Measurements from ENCODE around the gene PLAAT1. TPM values are rescaled to one million over a fixed set of nuclear protein-coding genes. Genes with fewer than 3 reads are reported as not detected.

Gene PLAAT1
- total RNA-seq, 1 experiment from 2014 or later: 8.1 TPM

- no peak for DNase-seq (ENCODE audit: low read depth)
Observed at GRCh38 chr3:193250492-193250891, 9.5 kb downstream of the PLAAT1 start.

GRCh38 chr3:193253986-193254660 is 13.1 kb downstream of the PLAAT1 start:
- no peak for DNase-seq (ENCODE audit: low read depth)

- DNase-seq (ENCODE audit: low read depth): no peak
Observed at GRCh38 chr3:193261970-193262369, 20.9 kb downstream of the PLAAT1 start.

DNA sequence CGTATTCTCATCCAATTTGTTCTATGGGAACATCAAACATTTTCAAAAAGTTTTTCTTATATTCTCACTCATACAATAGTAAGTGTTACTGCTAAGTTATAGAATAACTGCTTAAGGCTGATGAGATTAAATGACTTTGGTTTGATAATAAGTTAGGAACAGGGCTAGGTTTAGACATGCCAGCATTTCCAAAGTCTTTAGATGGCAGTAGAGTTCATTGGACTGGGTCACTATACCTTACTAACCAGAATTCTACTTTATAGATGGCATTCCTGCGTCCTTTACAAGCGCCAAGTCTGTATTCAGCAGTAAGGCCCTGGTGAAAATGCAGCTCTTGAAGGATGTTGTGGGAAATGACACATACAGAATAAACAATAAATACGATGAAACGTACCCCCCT is 21.7 kb downstream of the PLAAT1 start:
- peak; percentile 18 for DNase-seq (ENCODE audit: low read depth)

- no peak for DNase-seq (ENCODE audit: low read depth)
Observed at GRCh38 chr3:193269343-193270028, 28.5 kb downstream of the PLAAT1 start.

DNA sequence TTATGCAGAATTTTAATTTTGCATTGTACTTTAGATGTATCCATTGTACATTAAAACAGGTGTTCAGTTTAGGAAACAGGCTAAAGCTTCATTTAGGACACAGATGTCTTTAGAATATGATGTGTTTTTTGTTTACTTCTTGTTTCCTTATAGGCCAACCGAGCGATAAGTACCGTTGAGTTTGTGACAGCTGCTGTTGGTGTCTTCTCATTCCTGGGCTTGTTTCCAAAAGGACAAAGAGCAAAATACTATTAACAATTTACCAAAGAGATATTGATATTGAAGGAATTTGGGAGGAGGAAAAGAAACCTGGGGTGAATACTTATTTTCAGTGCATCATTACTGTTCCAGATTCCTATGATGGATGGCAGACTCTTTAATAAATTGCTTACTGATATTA is 29.4 kb downstream of the PLAAT1 start:
- no peak for DNase-seq (ENCODE audit: low read depth)

- no peak for DNase-seq (ENCODE audit: low read depth)
Observed at GRCh38 chr3:193271101-193271840, 30.2 kb downstream of the PLAAT1 start.

DNA sequence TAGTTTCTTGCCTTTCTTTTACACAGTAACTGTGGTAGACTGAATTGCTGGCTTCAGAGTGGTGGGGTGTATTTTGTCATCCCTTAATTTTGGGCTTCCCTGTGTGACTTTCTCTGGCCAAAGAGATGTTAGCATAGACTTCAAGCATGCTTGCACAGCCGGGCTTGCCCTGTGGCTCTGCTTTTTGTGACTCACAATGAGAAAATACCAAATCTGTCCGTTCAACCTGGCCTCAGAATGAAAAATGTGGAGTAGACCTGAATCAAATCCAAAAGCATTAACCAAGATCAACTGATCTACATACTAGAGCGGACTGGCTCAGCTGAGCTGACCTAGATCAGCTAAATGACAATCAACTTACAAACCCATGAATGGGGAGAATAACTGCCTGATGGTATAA is 51.4 kb downstream of the PLAAT1 start:
- peak; percentile 63 for DNase-seq (ENCODE audit: low read depth)

- DNase-seq (ENCODE audit: low read depth): no peak
Observed at GRCh38 chr3:193295985-193296384, 55.0 kb downstream of the PLAAT1 start.

DNA sequence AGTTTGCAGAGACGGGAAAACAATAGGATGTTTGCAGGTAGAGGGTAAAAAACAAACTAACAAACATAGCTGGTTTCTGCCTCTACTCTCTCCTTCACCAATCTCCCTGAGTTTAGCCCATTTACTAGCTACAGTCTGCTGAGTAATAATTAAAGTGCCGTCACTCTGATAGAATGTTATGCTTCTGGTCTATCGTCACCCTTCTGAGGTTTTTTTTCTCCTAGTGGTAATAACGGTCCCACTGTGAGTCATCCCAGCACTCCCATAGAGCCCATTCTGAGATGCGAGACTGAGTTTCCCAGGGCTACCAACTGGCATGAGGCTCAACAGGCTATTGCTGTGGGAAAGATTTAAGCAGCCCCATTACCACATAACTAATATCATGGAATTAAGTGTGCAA is 56.4 kb downstream of the PLAAT1 start:
- peak; percentile 98 for DNase-seq (ENCODE audit: low read depth)

- DNase-seq (ENCODE audit: low read depth): peak; percentile 99
Observed at GRCh38 chr3:193301433-193301832, 60.4 kb downstream of the PLAAT1 start.

- peak; percentile 30 for DNase-seq (ENCODE audit: low read depth)
Observed at GRCh38 chr3:193305356-193305755, 64.3 kb downstream of the PLAAT1 start.

DNA sequence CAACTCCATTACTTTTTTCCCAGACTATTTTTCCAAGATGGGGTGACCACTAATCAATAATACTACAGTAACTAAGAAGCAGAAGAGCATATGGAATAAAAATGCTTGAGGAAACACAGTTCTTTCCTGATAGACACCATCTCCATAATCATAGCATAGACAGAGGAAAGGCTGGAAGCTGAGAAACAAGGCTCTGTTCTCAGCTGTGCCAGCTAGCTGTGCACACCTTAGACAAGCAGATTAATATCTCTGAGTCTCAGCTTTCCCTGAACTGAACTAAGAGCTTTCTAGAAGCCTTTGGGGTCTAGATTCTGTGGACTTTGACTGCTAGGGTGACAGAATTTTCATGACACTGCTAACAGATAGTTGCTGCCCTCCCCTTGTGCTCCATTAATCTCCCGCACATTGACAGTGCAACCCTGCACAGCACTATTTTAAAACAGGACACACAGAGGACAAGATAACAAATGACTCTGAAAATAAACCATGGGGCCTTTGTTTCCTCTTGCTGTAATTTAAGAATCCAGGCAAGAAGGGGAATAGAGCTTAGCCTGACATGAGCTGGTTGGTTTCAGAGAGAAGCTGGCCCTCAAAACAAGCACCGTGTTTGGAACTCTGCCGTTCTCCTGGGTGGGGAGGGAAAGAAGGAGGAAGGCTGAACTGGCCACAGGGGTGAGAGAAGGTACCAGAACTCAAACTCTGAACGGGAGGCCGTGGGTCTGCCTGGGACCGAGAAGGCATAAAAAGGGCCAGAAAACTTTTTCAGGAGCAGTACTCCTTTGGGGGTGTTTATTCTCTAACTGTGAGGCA is 70.1 kb downstream of the PLAAT1 start:
- DNase-seq (ENCODE audit: low read depth): no peak

- DNase-seq (ENCODE audit: low read depth): no peak
Observed at GRCh38 chr3:193313061-193313958, 72.3 kb downstream of the PLAAT1 start.

DNA sequence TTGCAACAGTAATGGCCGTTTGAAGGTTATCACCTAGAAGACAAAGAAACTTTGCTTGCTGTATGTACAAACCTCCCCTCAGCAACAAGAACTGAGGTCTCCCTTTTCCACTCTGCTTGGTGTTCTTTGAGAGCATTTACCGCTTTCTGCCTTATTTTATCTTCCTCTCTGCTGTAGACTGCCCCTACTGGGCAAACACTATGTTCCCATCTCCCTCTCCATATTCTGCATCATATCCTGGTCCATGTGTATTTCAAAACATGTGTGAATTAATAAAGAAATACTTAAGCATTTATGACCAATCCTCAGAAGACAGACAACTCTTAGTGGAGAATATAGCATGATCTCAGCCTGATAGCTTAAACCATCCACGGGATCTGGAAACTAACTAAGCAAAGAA is 73.1 kb downstream of the PLAAT1 start:
- DNase-seq (ENCODE audit: low read depth): peak; percentile 29

DNA sequence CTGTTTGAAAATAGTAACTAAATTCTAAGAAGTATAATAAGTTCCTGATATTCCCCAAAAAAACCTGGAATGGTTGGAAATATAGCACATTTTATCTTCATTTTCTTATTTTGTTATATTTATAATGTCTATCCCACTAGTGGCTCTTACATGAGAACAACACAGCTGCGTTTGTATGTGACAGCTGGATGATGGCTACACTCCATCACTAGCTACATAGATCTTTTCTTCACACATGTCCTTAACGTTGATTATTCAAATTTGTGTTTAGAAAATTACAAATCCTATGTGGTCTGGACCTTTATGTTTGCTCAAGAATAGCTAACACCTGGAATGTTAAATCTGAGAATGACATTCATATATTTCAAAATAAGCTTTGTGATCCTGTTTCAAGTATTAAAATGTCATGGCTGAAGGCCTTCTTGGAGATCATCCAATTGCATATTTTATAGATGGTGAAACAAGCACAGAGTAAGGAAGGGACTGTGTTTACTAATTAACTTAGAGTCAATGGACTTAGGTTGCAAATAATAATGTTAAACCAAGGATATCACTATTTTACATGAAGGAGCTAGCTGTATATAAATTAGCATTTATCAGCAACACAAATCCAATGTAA is 76.8 kb downstream of the PLAAT1 start:
- DNase-seq (ENCODE audit: low read depth): no peak

Data from HT1080 (cell line).